Gastrocnemius medialis (tissue), 4 donors: Measurements from ENCODE around the gene TTC28. TPM values are rescaled to one million over a fixed set of nuclear protein-coding genes. Genes with fewer than 3 reads are reported as not detected.
A peak's percentile ranks its signal among the peaks of the same experiment; 100 is the strongest.

ENCODE experiments used
- ATAC-seq, 2 donors: fragments of 150-250 bp; one replicate each; pipeline ENCODE4 v1.9.1; 2016
- DNase-seq, 2 donors: peaks; one replicate each; pipeline ENCODE4 v3.0.0-alpha.2; 2019
- H3K27ac ChIP-seq, 4 donors: fragments of 200-600 bp; sonication (generic); 1 replicate in 1 of 4; 2 replicates in 3 of 4; pipeline ENCODE4 v1.5.1; 2016 to 2018; ENCODE audit warnings: mild to moderate bottlenecking in 2 of 4, moderate library complexity in 1 of 4
- H3K27me3 ChIP-seq, 3 donors: fragments of 200-600 bp; sonication (generic) in 2 of 3; 1 replicate in 1 of 3; 2 replicates in 2 of 3; pipeline versions ENCODE4 v1.5.1 to v1.6.0; 2016 to 2019; ENCODE audit warnings: mild to moderate bottlenecking in 1 of 3, moderate library complexity in 1 of 3
- H3K36me3 ChIP-seq, 2 donors: fragments of 200-600 bp; sonication (generic) in 1 of 2; one replicate each; pipeline ENCODE4 v1.5.1; 2017 to 2018
- H3K4me1 ChIP-seq, 2 donors: fragments of 200-600 bp; sonication (generic) in 1 of 2; one replicate each; pipeline ENCODE4 v1.5.1; 2016 to 2017; ENCODE audit warnings: mild to moderate bottlenecking in 2 of 2
- H3K4me3 ChIP-seq, 4 donors: fragments of 200-600 bp; sonication (generic) in 3 of 4; 1 replicate in 1 of 4; 2 replicates in 3 of 4; pipeline ENCODE4 v1.5.1; 2016 to 2019; ENCODE audit warnings: mild to moderate bottlenecking in 2 of 4
- H3K9me3 ChIP-seq, 3 donors: fragments of 200-600 bp; sonication (generic) in 2 of 3; 1 replicate in 1 of 3; 2 replicates in 2 of 3; pipeline ENCODE4 v1.5.1; 2016 to 2019
- CTCF ChIP-seq, 5 experiments: fragments of 450-650 bp in 3 of 5; fragments of 200-600 bp in 2 of 5; sonication (generic) in 2 of 5; IDR thresholded peaks in 4 of 5; conservative IDR thresholded peaks in 1 of 5; 1 replicate in 4 of 5; 2 replicates in 1 of 5; pipeline ENCODE4 v1.5.1; 2016 to 2019; ENCODE audit warnings: antibody characterized with exemption in 5 of 5, mild to moderate bottlenecking in 3 of 5, moderate library complexity in 3 of 5
- POLR2A ChIP-seq, 2 donors: fragments of 450-650 bp; IDR thresholded peaks; one replicate each; pipeline ENCODE4 v1.6.1; 2017; ENCODE audit warnings: antibody characterized with exemption in 2 of 2, mild to moderate bottlenecking in 2 of 2, moderate library complexity in 2 of 2
- in situ Hi-C, 4 donors: fragments of 200-750 bp; cut with MboI; loops; one replicate each; pipeline versions ENCODE4 v1.15.0 to v1.8.0; 2017; ENCODE audit warnings: low sequenced_read_pairs in 4 of 4
- intact Hi-C: fragments of 100-400 bp; cut with DNase I; formaldehyde crosslinking; loops from one replicate; pipeline ENCODE4 v1.15.1; 2023; ENCODE audit warnings: low total_unique reads
- total RNA-seq, 4 donors: library from RNA; depleted of rRNA; stranded (reverse); fragments of >200 nt; gene quantifications; one replicate each; pipeline versions ENCODE4 v1.1.0 to v1.2.3, GENCODE V29; 2016

The TTC28 gene
- total RNA-seq, 4 donors from 2014 or later = 6.3 to 18.1 (median 8.4) TPM

GRCh38 chr22:28120691-28121592 is 558.7 kb downstream of the TTC28 start:
- no peak overlapping the region for H3K4me3 ChIP-seq
- H3K9me3 ChIP-seq = no peaks in the 10 kb centered on the region
- intact Hi-C loops (no loop called here), in situ Hi-C loops (loop anchor here in 1 of 4 donors (10.0 kb wide), 1 partner anchor 56 kb away; no protein-coding TSS in a partner anchor)
- DNase-seq (no peak), ATAC-seq (no peak)
- TF ChIP-seq POLR2A (IDR thresholded peaks at IDR 0.05) (no peak), CTCF (IDR thresholded peaks at IDR 0.05 in 4 of 5, conservative IDR thresholded peaks at IDR 0.05 in 1 of 5) (no peak)
- no peaks in the 10 kb centered on the region for H3K36me3 ChIP-seq
- no peak overlapping the region for H3K27ac ChIP-seq
- H3K27me3 ChIP-seq = no peaks in the 10 kb centered on the region
- peaks cover 21 to 25% of the 10 kb centered on the region in 2 donors for H3K4me1 ChIP-seq

GRCh38 chr22:28118957-28119631 is 560.5 kb downstream of the TTC28 start:
- H3K36me3 ChIP-seq = no peaks in the 10 kb centered on the region
- intact Hi-C loops (no loop called here), in situ Hi-C loops (loop anchor here in 1 of 4 donors (10.0 kb wide), 1 partner anchor 94 kb away; no protein-coding TSS in a partner anchor)
- DNase-seq = no peak
- no peaks in the 10 kb centered on the region for H3K9me3 ChIP-seq
- H3K27me3 ChIP-seq = no peaks in the 10 kb centered on the region
- H3K4me1 ChIP-seq = peaks cover 23 to 25% of the 10 kb centered on the region in 2 donors
- peak overlapping the region; percentile 33 to 53 (median 38) for H3K27ac ChIP-seq
- TF ChIP-seq CTCF (IDR thresholded peaks at IDR 0.05 in 4 of 5, conservative IDR thresholded peaks at IDR 0.05 in 1 of 5) (no peak), POLR2A (IDR thresholded peaks at IDR 0.05) (no peak)
- ATAC-seq = peak; percentile 85 to 86
- no peak overlapping the region for H3K4me3 ChIP-seq

GRCh38 chr22:28116219-28116673 is 563.4 kb downstream of the TTC28 start:
- in situ Hi-C loops = loop anchor here in 1 of 4 donors (10.0 kb wide), 1 partner anchor 91 kb away; no protein-coding TSS in a partner anchor
- intact Hi-C loops = no loop called here
- Histone ChIP-seq H3K4me3 (no peak overlapping the region), H3K9me3 (no peaks in the 10 kb centered on the region), H3K4me1 (peaks cover 29 to 35% of the 10 kb centered on the region in 2 donors), H3K36me3 (no peaks in the 10 kb centered on the region), H3K27me3 (no peaks in the 10 kb centered on the region), H3K27ac (no peak overlapping the region)
- peak; percentile 16 to 54 for DNase-seq
- ATAC-seq = peak in 1 of 2 donors; percentile 25
- no peak for TF ChIP-seq POLR2A (IDR thresholded peaks at IDR 0.05)
- no peak for TF ChIP-seq CTCF (IDR thresholded peaks at IDR 0.05 in 4 of 5, conservative IDR thresholded peaks at IDR 0.05 in 1 of 5)

GRCh38 chr22:28115426-28115825 is 564.2 kb downstream of the TTC28 start:
- no peak for TF ChIP-seq POLR2A (IDR thresholded peaks at IDR 0.05)
- H3K4me1 ChIP-seq = peaks cover 29 to 35% of the 10 kb centered on the region in 2 donors
- ATAC-seq (no peak), DNase-seq (no peak)
- H3K36me3 ChIP-seq = no peaks in the 10 kb centered on the region
- H3K27ac ChIP-seq = no peak overlapping the region
- H3K4me3 ChIP-seq = no peak overlapping the region
- no peaks in the 10 kb centered on the region for H3K27me3 ChIP-seq
- in situ Hi-C loops = loop anchor here in 1 of 4 donors (10.0 kb wide), 1 partner anchor 91 kb away; no protein-coding TSS in a partner anchor
- intact Hi-C loops = no loop called here
- no peaks in the 10 kb centered on the region for H3K9me3 ChIP-seq
